Measurements from ENCODE around the gene GTPBP3.

GTPBP3 gene

DNA sequence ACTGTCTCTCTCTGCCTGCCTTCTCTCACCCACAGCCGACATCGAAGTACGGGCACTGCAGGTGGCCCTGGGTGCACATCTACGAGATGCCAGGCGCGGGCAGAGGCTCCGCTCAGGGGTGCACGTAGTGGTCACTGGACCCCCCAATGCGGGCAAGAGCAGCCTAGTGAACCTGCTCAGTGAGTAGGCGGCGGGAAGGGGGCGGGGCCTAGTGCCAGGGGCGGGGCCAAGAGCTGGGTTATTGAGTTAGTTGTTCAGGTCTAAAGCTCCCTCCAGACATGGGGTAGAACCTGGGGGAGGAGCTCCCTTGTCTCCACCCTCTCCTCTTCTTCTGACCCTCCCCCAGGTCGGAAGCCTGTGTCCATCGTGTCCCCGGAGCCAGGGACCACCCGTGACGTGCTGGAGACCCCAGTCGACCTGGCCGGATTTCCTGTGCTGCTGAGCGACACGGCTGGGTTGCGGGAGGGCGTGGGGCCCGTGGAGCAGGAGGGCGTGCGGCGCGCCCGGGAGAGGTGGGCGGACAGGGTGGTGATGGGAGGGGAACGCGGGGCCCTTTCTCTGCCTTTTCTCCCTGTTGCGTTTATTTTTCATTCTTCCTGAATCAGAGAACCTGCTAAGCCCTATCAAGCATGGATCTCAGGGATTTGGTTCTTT is 1.9 kb downstream of the GTPBP3 start:
- Histone ChIP-seq H3K36me3 (no peaks in the 10 kb centered on the region; the same call in 1 of the 2 replicates), H3K9me3 (no peaks in the 10 kb centered on the region), H3K27me3 (no peaks in the 10 kb centered on the region), H3K4me3 (ENCODE audit: low read depth, low read length) (no peak overlapping the region), H3K4me1 (no peaks in the 10 kb centered on the region)
- peak; percentile 35 for DNase-seq
- TF ChIP-seq, protein P1, sequence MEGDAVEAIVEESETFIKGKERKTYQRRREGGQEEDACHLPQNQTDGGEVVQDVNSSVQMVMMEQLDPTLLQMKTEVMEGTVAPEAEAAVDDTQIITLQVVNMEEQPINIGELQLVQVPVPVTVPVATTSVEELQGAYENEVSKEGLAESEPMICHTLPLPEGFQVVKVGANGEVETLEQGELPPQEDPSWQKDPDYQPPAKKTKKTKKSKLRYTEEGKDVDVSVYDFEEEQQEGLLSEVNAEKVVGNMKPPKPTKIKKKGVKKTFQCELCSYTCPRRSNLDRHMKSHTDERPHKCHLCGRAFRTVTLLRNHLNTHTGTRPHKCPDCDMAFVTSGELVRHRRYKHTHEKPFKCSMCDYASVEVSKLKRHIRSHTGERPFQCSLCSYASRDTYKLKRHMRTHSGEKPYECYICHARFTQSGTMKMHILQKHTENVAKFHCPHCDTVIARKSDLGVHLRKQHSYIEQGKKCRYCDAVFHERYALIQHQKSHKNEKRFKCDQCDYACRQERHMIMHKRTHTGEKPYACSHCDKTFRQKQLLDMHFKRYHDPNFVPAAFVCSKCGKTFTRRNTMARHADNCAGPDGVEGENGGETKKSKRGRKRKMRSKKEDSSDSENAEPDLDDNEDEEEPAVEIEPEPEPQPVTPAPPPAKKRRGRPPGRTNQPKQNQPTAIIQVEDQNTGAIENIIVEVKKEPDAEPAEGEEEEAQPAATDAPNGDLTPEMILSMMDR (IDR thresholded peaks at IDR 0.05; ENCODE audit: low read depth, low read length) = no peak

DNA sequence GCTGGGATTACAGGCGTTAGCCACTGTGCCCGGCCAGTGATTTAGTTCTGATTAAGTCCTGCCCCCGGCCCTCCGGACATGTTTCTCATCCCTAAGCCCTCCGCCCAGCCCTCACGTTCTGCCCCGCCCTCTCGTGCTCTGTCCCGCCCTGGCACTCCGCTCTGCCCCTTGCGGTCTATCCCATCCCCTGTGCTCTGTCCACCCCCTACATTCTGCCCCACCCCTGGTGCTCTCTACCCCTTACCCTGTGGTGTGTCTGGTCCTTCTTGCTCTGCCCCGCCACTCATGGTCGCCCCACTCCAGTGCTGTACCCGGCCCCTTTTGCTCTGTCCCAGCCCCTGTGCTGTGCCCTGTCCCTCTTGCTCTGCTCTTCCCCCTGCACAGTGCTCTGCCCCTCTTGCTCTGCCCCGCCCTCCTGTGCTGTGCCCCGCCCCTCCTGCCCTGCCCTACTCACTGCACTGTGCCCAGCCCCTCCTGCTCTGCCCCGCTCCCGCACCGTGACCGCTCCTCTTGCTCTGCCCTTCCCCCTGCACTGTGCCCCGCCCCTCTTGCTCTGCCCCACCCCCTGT is 3.0 kb downstream of the GTPBP3 start:
- Histone ChIP-seq H3K9me3 (no peaks in the 10 kb centered on the region), H3K4me1 (no peaks in the 10 kb centered on the region), H3K36me3 (no peaks in the 10 kb centered on the region; the same call in 1 of the 2 replicates), H3K4me3 (ENCODE audit: low read depth, low read length) (no peak overlapping the region), H3K27me3 (no peaks in the 10 kb centered on the region)
- TF ChIP-seq, protein P1 (IDR thresholded peaks at IDR 0.05; ENCODE audit: low read depth, low read length) = no peak
- DNase-seq = no peak

DNA sequence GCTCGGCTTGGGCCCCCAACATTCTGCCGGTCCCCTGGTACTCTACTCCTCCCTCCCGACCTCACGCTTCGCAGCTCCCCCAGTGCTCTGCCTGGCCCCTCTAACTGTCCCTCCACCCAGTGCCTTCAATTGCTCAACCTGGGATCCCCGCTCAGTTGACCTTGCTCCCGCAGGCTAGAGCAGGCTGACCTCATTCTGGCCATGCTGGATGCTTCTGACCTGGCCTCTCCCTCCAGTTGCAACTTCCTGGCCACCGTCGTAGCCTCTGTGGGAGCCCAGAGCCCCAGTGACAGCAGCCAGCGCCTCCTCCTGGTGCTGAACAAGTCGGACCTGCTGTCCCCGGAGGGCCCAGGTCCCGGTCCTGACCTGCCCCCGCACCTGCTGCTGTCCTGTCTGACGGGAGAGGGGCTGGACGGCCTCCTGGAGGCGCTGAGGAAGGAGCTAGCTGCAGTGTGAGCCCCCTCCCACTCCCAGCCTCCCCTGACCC is 3.6 kb downstream of the GTPBP3 start:
- TF ChIP-seq, protein P1 (IDR thresholded peaks at IDR 0.05; ENCODE audit: low read depth, low read length) = no peak
- Histone ChIP-seq H3K4me1 (no peaks in the 10 kb centered on the region), H3K9me3 (no peaks in the 10 kb centered on the region)

DNA sequence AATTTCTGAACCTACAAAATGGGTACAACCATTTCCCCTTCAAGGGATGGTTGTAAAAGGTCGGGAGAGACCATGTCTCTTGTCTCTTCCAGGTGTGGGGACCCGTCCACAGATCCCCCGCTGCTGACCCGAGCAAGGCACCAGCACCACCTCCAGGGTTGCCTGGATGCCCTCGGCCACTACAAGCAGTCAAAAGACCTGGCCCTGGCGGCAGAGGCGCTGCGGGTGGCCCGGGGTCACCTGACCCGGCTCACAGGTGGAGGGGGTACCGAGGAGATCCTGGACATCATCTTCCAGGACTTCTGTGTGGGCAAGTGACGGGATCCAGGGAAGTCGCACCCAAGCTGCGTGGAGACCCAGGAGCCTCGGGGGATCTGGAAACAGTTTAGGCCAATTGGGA is 4.0 kb downstream of the GTPBP3 start:
- H3K27me3 ChIP-seq = no peaks in the 10 kb centered on the region
- H3K4me1 ChIP-seq = no peaks in the 10 kb centered on the region
- TF ChIP-seq, protein P1 (IDR thresholded peaks at IDR 0.05; ENCODE audit: low read depth, low read length) = no peak
- H3K9me3 ChIP-seq = no peaks in the 10 kb centered on the region
- no peak overlapping the region for H3K4me3 ChIP-seq (ENCODE audit: low read depth, low read length)
- no peak for DNase-seq
- no peaks in the 10 kb centered on the region; the same call in 1 of the 2 replicates for H3K36me3 ChIP-seq

More for the DNA sequence above, 3.6 kb downstream of the GTPBP3 start:
- no peak overlapping the region for H3K4me3 ChIP-seq (ENCODE audit: low read depth, low read length)
- DNase-seq = no peak
- no peaks in the 10 kb centered on the region; the same call in 1 of the 2 replicates for H3K36me3 ChIP-seq
- H3K27me3 ChIP-seq = no peaks in the 10 kb centered on the region

DNA sequence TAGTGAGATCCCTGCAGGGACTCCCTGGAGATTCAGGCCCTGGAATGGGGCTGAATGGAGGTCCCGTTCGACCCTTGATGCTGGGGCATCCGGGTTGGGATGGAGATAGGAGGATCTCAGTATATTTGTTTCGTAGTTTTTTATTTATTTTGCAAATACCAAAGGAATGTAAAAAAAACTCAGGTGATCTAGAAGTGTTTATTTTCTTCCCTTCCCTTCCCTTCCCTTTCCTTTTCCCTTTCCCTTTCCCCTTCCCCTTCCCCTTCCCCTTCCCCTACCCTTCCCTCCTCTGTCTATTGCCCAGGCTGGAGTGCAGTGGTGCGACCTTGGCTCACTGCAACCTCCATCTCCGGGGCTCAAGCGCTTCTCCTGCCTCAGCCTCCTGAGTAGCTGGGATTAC is 4.5 kb downstream of the GTPBP3 start:
- DNase-seq = no peak
- Histone ChIP-seq H3K36me3 (no peaks in the 10 kb centered on the region; the same call in 1 of the 2 replicates), H3K4me1 (no peaks in the 10 kb centered on the region), H3K9me3 (no peaks in the 10 kb centered on the region), H3K27me3 (no peaks in the 10 kb centered on the region), H3K4me3 (ENCODE audit: low read depth, low read length) (no peak overlapping the region)
- TF ChIP-seq, protein P1 (IDR thresholded peaks at IDR 0.05; ENCODE audit: low read depth, low read length) = no peak

DNA sequence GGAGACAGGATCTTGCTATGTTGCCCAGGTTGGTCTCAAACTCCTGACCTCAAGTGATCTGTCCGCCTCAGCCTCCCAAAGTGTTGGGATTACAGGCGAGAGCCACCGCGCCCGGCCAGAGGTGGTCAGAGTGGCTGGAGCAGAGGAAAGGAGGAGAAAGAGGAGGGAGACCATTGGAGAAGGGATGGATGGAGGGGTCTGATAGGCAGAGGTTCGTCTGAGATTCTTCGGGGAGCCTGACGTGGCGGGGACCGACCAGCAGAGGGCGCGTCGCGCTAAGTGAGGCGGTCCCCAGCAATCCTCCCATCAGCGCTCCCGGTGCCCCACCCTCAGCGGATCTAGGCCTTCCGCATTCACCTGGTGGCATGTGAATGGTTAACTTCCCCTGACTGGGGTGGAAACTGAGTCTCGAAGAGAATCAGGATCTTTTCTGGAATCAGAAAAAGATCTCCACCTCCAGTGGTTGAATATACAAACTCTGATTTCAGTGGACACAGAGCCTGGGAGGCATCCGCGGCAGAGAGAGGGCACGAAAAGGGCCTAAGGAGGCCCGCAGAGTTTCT is 8.8 kb downstream of the GTPBP3 start:
- H3K4me1 ChIP-seq = no peaks in the 10 kb centered on the region
- TF ChIP-seq, protein P1 (IDR thresholded peaks at IDR 0.05; ENCODE audit: low read depth, low read length) = peak; percentile 87
- no peaks in the 10 kb centered on the region; the same call in 1 of the 2 replicates for H3K36me3 ChIP-seq
- H3K4me3 ChIP-seq (ENCODE audit: low read depth, low read length) = no peak overlapping the region
- H3K9me3 ChIP-seq = no peaks in the 10 kb centered on the region
- peak; percentile 78 for DNase-seq
- no peaks in the 10 kb centered on the region for H3K27me3 ChIP-seq
